RWPE1 (cell line): Measurements from ENCODE around the gene MAGI3.

Experiments used
- CTCF ChIA-PET: fragments of 350-600 bp; sonication (Branson Sonifier 250); formaldehyde crosslinking; extraction: SDS; loops from one replicate; lab custom pipeline; 2021; lab: Yijun Ruan, JAX
- POLR2A ChIA-PET: fragments of 400-600 bp; formaldehyde crosslinking; extraction: SDS; loops from one replicate; lab custom pipeline; 2020; ENCODE audit warnings: antibody characterized with exemption; ENCODE audit not compliant: low non-redundant PET; lab: Yijun Ruan, JAX
- DNase-seq: peaks from one replicate; pipeline ENCODE4 v3.0.0; 2012; ENCODE audit warnings: low spot score
- H3K27ac ChIP-seq: fragments of 450-650 bp; 2 replicates; pipeline ENCODE4 v1.5.1; 2017
- TF ChIP-seq, protein P1 (sequence below): fragments of 450-650 bp; conservative IDR thresholded peaks from 2 replicates; pipeline ENCODE4 v1.5.1; 2017; ENCODE audit warnings: low read depth, mild to moderate bottlenecking

MAGI3 gene

DNA sequence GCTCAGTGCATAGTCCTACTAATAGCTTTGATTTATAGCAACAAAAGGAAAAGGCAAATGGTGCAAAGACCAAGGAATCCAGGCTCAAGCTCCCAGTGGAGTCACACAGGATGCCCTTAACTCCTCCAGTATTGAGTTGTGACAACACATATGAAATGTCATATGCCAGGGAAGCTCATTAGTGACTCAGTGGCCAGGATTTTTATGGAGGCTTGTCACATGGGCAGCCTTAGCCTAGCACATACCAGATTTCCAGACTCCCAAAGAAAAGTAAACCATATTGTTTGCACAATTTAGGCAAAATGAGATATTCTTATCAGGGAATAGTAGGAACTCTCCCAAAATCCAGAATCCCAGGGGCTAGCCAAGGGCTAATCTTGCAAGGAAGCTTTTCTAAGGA lies 129.2 kb downstream of the MAGI3 start:
- CTCF ChIA-PET, result no interaction called here
- TF ChIP-seq, protein P1, sequence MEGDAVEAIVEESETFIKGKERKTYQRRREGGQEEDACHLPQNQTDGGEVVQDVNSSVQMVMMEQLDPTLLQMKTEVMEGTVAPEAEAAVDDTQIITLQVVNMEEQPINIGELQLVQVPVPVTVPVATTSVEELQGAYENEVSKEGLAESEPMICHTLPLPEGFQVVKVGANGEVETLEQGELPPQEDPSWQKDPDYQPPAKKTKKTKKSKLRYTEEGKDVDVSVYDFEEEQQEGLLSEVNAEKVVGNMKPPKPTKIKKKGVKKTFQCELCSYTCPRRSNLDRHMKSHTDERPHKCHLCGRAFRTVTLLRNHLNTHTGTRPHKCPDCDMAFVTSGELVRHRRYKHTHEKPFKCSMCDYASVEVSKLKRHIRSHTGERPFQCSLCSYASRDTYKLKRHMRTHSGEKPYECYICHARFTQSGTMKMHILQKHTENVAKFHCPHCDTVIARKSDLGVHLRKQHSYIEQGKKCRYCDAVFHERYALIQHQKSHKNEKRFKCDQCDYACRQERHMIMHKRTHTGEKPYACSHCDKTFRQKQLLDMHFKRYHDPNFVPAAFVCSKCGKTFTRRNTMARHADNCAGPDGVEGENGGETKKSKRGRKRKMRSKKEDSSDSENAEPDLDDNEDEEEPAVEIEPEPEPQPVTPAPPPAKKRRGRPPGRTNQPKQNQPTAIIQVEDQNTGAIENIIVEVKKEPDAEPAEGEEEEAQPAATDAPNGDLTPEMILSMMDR, result no peak
- no peak for DNase-seq
- POLR2A ChIA-PET, result no interaction called here
- H3K27ac ChIP-seq, result no peak overlapping the region

DNA sequence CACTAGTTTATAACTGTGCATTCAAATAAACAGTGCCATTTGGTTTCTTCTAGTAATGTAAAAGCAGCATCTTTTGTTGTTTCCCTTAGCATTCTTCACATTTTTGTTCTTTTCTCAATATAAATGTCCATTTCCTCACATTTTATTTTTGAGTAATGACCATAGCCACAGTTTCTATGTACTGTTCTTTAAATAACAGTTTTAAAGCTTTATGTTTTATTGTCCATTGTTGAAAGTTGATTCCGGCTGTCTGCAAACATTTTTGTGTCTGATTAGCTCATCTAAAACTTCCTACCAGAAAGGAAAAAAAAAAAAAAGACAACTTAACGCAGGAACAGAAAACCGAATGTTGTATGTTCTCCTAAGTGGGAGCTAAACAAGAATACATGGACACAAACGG lies 139.7 kb downstream of the MAGI3 start:
- TF ChIP-seq, protein P1, result no peak
- DNase-seq, result no peak
- ChIA-PET POLR2A (no interaction called here), CTCF (no interaction called here)
- H3K27ac ChIP-seq, result no peak overlapping the region

DNA sequence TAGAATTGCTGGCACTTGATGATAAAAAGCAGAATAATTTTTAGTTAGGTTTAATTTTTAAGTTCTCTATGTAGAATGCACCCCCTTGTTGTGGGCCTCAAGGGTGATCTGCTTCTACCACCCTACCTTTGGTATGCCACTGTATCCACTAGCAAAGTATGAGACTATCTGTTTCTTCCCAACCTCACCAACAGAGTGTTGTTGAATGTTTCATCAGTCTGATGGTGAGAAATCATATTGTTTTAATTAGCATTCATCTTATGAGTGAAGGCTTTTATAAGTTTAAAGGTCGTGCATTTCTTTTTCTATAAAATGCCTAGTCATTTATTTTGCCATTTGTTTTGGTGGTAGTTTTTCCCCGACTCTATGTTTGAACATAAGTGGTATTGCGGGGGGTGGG lies 141.0 kb downstream of the MAGI3 start:
- H3K27ac ChIP-seq, result no peak overlapping the region
- ChIA-PET POLR2A (no interaction called here), CTCF (no interaction called here)
- no peak for DNase-seq
- TF ChIP-seq, protein P1, result no peak

DNA sequence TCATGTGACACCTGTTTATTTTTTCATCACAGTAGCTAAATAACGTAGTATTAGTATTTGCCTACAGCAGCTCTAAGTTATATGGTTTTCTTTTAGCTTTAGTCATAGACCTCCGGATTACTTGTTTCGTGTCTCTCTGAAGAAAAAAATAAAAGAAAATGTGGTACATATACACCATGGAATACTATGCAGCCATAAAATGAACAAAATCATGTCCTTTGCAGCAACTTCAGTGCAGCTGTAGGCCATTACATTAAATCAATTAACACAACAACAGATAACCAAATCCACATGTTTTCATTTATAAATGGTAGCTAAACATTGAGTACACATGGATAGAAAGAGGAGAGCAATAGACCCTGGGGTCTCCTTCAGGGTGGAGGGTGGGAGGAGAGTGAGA lies 142.7 kb downstream of the MAGI3 start:
- no peak for DNase-seq
- TF ChIP-seq, protein P1, result no peak
- POLR2A ChIA-PET, result no interaction called here
- CTCF ChIA-PET, result interaction anchor here (0.8 kb wide), 1 partner anchor 47 kb away, joined by 3 read pairs; no protein-coding TSS in a partner anchor
- no peak overlapping the region for H3K27ac ChIP-seq

DNA sequence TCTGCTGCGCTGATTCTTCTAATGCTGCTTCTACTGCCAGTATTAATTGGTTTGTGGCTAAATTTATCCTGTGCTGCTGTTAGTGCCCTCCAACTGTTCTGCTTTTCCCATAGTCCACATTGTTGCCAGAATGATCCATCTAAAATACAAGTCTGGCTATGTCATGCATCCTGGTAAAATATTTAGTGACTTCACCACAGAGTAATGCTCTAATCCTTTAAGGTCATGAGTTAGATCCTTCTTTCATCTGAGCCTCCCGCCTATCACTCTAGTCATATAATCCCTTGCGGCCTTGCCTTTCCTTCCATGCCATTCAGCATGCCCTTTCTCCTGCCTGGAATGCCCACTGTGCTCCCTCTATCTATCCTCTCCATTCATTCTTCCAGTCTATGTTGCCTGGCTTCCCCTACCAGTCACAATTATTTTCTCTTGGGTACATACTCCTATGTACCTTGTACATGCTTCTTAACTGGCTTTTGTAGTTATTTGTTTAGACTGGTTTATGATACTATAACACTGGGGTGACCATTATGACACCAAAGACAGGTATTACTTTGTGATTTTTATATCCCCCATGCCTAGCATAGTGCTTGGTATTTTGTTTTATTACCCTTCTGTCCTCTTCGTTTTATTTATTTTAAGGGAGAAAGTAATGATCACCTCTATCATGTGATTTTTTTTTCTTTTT lies 144.0 kb downstream of the MAGI3 start:
- ChIA-PET POLR2A (no interaction called here), CTCF (interaction anchor here (0.7 kb wide), 1 partner anchor 207 kb away, joined by 4 read pairs; no protein-coding TSS in a partner anchor)
- TF ChIP-seq, protein P1, result no peak
- H3K27ac ChIP-seq, result no peak overlapping the region
- peak; percentile 22 for DNase-seq

DNA sequence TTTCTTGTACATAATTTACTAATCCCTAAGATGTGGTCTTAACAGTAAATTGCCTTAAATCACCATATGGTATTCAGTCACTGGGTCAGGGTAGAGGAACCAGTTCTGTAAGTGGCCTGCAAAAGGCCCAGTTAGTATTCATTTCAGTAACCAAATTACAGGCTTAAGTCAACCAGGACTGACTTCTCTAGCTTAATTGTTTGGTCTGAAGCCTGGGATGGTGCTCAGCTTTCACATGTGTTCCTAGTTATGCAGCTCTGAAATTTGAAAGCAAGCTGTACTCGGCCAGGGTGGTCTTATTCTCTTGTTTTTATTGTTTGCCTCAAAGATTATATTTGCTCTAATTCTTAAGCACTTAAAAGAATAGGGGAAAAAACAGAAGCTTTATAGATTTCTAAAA lies 144.6 kb downstream of the MAGI3 start:
- POLR2A ChIA-PET, result no interaction called here
- no peak for DNase-seq
- TF ChIP-seq, protein P1, result no peak
- CTCF ChIA-PET, result no interaction called here
- H3K27ac ChIP-seq, result no peak overlapping the region
